Measurements from ENCODE around the gene LRRC49. TPM values are rescaled to one million over a fixed set of nuclear protein-coding genes. Genes with fewer than 3 reads are reported as not detected.

LRRC49 gene
- total and polyA plus RNA-seq, 2 donors (not counting 3 experiments of a cell fraction or from before 2014, with no cell fraction given): 3.0 to 6.6 TPM

- peak; percentile 24 for DNase-seq (ENCODE audit: low read depth, low spot score)
- Histone ChIP-seq H3K9me1 (replicated peaks; ENCODE audit: control insufficient read depth, extremely low read depth, insufficient read depth, low read length) (no peaks in the 10 kb centered on the region), H4K20me1 (replicated peaks; ENCODE audit: control insufficient read depth, extremely low read depth, insufficient read depth, low read length) (no peaks in the 10 kb centered on the region), H3K27me3 (ENCODE audit: control insufficient read depth in 2 of 2, insufficient read depth in 2 of 2, low read length in 2 of 2) (no peaks in the 10 kb centered on the region), H3K9ac (replicated peaks; ENCODE audit: extremely low read depth, insufficient read depth, low read length) (no peak overlapping the region), H3K36me3 (ENCODE audit: control insufficient read depth in 2 of 2, extremely low read depth in 1 of 2, insufficient read depth in 2 of 2, low read length in 2 of 2) (no peaks in the 10 kb centered on the region), H3K9me3 (replicated peaks; ENCODE audit: control insufficient read depth, insufficient read depth, low read length) (no peaks in the 10 kb centered on the region), H3K4me2 (ENCODE audit: insufficient read depth, low read length) (no peak overlapping the region), H3K27ac (ENCODE audit: insufficient read depth, low read depth, low read length) (no peak overlapping the region), H2AFZ (ENCODE audit: low read depth, low read length) (no peak overlapping the region), H3K4me3 (replicated peaks in 1 of 3; ENCODE audit: insufficient read depth in 1 of 3, low read depth in 1 of 3, low read length in 3 of 3) (no peak overlapping the region), H3K79me2 (ENCODE audit: control insufficient read depth, insufficient read depth, low read length) (no peaks in the 10 kb centered on the region), H3K4me1 (ENCODE audit: control insufficient read depth, extremely low read depth, insufficient read depth, low read length) (no peaks in the 10 kb centered on the region)
- no peak for FAIRE-seq
- TF ChIP-seq JUN (IDR thresholded peaks at IDR 0.05; ENCODE audit: borderline replicate concordance, insufficient read depth, insufficient read length, low read depth) (no peak), GATA2 (IDR thresholded peaks at IDR 0.05; ENCODE audit: insufficient read depth, insufficient read length, low read depth, low read length) (no peak), POLR2A (IDR thresholded peaks at IDR 0.05; ENCODE audit: low read depth, low read length) (no peak), FOS (IDR thresholded peaks at IDR 0.05; ENCODE audit: borderline replicate concordance, insufficient read depth, low read length) (no peak), MYC (IDR thresholded peaks at IDR 0.05; ENCODE audit: low read depth, low read length) (no peak), EZH2 (IDR thresholded peaks at IDR 0.05; ENCODE audit: borderline replicate concordance, low read depth, low read length, severe bottlenecking) (no peak), MAX (IDR thresholded peaks at IDR 0.05; ENCODE audit: insufficient read depth, insufficient read length) (no peak), POLR2AphosphoS5 (IDR thresholded peaks at IDR 0.05; ENCODE audit: insufficient read depth, low read depth, low read length) (no peak)
- TF ChIP-seq, protein P1, sequence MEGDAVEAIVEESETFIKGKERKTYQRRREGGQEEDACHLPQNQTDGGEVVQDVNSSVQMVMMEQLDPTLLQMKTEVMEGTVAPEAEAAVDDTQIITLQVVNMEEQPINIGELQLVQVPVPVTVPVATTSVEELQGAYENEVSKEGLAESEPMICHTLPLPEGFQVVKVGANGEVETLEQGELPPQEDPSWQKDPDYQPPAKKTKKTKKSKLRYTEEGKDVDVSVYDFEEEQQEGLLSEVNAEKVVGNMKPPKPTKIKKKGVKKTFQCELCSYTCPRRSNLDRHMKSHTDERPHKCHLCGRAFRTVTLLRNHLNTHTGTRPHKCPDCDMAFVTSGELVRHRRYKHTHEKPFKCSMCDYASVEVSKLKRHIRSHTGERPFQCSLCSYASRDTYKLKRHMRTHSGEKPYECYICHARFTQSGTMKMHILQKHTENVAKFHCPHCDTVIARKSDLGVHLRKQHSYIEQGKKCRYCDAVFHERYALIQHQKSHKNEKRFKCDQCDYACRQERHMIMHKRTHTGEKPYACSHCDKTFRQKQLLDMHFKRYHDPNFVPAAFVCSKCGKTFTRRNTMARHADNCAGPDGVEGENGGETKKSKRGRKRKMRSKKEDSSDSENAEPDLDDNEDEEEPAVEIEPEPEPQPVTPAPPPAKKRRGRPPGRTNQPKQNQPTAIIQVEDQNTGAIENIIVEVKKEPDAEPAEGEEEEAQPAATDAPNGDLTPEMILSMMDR (IDR thresholded peaks at IDR 0.05; ENCODE audit: extremely low read depth in 1 of 2, insufficient read depth in 1 of 2, low read depth in 1 of 2, low read length in 2 of 2): no peak
- intact Hi-C loops (cut with micrococcal nuclease) (no loop called here), dilution Hi-C loops (cut with MboI; ENCODE audit: extremely low pct_ligation_motif_present, low sequenced_read_pairs) (no loop called here)
- POLR2A ChIA-PET: no interaction called here
- BruUV-seq (replicated peaks): no TSS peak
- CTCF ChIA-PET: no interaction called here
These were observed 162.8 kb downstream of the LRRC49 start for GRCh38 chr15:71055461-71055860.
